MM.1S (cell line): ENCODE data around the gene METTL16.
A peak's percentile ranks its signal among the peaks of the same experiment; 100 is the strongest.

Source experiments
- DNase-seq: peaks from one replicate; pipeline ENCODE4 v3.0.0-alpha.2; 2015
- H2AFZ ChIP-seq: fragments of 300-600 bp; sonication (generic); 2 replicates; pipeline ENCODE4 v1.6.0; 2016; ENCODE audit warnings: antibody characterized with exemption, low read length
- H3F3A ChIP-seq: fragments of 300-600 bp; sonication (generic); 2 replicates; pipeline ENCODE4 v1.6.1; 2016; ENCODE audit warnings: mild to moderate bottlenecking, antibody characterized with exemption, low read length, moderate library complexity, mixed read lengths; ENCODE audit not compliant: insufficient read depth
- H3K27ac ChIP-seq: fragments of 300-600 bp; sonication (generic); 2 replicates; pipeline ENCODE4 v1.5.1; 2016; ENCODE audit warnings: mild to moderate bottlenecking, low read length
- H3K27me3 ChIP-seq: fragments of 300-600 bp; sonication (generic); replicated peaks from 2 replicates; pipeline ENCODE4 v1.6.0; 2016; ENCODE audit warnings: low read length; ENCODE audit not compliant: insufficient read depth
- H3K36me3 ChIP-seq: fragments of 300-600 bp; sonication (generic); replicated peaks from 2 replicates; pipeline ENCODE4 v1.6.1; 2016; ENCODE audit warnings: mild to moderate bottlenecking, low read length, mixed read lengths; ENCODE audit not compliant: insufficient read depth
- H3K4me1 ChIP-seq: fragments of 300-600 bp; sonication (generic); 2 replicates; pipeline ENCODE4 v1.6.1; 2016; ENCODE audit warnings: low read length, mixed read lengths
- H3K4me2 ChIP-seq: fragments of 300-600 bp; sonication (generic); 2 replicates; pipeline ENCODE4 v1.6.0; 2016; ENCODE audit warnings: low read depth, low read length
- H3K4me3 ChIP-seq: fragments of 300-600 bp; sonication (generic); 2 replicates; pipeline ENCODE4 v1.5.1; 2016; ENCODE audit warnings: low read length, mixed read lengths
- H3K79me2 ChIP-seq: fragments of 300-600 bp; sonication (generic); 2 replicates; pipeline ENCODE4 v1.6.1; 2016; ENCODE audit warnings: mixed run types, low read length, mixed read lengths
- H3K9ac ChIP-seq: fragments of 300-600 bp; sonication (generic); 2 replicates; pipeline ENCODE4 v1.6.1; 2016; ENCODE audit warnings: low read length, mixed read lengths
- H3K9me2 ChIP-seq: fragments of 300-600 bp; sonication (generic); replicated peaks from 2 replicates; pipeline ENCODE4 v1.6.1; 2016; ENCODE audit warnings: mild to moderate bottlenecking, low read length, mixed read lengths; ENCODE audit not compliant: insufficient read depth
- H3K9me3 ChIP-seq: fragments of 300-600 bp; sonication (generic); replicated peaks from 2 replicates; pipeline ENCODE4 v1.6.1; 2016; ENCODE audit warnings: mild to moderate bottlenecking, low read length, mixed read lengths; ENCODE audit not compliant: insufficient read depth
- H4K20me1 ChIP-seq: fragments of 300-600 bp; sonication (generic); 2 replicates; pipeline ENCODE4 v1.6.1; 2016; ENCODE audit warnings: mild to moderate bottlenecking, low read length, moderate library complexity, mixed read lengths; ENCODE audit not compliant: insufficient read depth
- EZH2 ChIP-seq: fragments of 300-600 bp; sonication (generic); optimal IDR thresholded peaks from 2 replicates; pipeline ENCODE3; 2017; ENCODE audit warnings: low read depth, mild to moderate bottlenecking, antibody characterized with exemption, low read length, mixed read lengths
- EZH2phosphoT487 ChIP-seq: fragments of 300-600 bp; sonication (generic); IDR thresholded peaks from 2 replicates; pipeline ENCODE4 v1.6.1; 2018; ENCODE audit warnings: antibody characterized with exemption, low read length
- TF ChIP-seq, protein P1 (sequence below): fragments of 300-600 bp; sonication (generic); IDR thresholded peaks from 2 replicates; pipeline ENCODE4 v1.5.1; 2016; ENCODE audit warnings: antibody characterized with exemption, low read length, mixed read lengths

The METTL16 gene

DNA sequence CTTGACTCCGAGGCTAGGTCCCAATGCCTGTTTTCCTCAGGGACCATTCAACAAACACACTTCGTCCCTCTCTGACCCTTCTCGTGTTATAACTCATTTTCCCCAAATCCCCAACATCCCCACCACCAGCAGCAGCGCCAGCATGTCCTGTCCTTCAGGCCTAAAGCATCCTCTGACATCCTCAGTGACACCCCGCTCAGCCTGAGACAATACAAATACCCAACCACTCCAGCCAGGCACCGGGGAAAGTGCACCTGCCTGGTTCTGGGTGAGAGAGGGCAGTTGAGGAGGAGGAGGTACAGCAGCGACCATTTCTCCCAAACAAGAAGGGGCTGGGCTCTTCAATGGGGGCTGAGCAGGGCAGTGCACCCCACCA, 115.5 kb downstream of the METTL16 start:
- peak overlapping the region; percentile 60 for H3K4me2 ChIP-seq
- TF ChIP-seq EZH2: no peak
- TF ChIP-seq, protein P1, sequence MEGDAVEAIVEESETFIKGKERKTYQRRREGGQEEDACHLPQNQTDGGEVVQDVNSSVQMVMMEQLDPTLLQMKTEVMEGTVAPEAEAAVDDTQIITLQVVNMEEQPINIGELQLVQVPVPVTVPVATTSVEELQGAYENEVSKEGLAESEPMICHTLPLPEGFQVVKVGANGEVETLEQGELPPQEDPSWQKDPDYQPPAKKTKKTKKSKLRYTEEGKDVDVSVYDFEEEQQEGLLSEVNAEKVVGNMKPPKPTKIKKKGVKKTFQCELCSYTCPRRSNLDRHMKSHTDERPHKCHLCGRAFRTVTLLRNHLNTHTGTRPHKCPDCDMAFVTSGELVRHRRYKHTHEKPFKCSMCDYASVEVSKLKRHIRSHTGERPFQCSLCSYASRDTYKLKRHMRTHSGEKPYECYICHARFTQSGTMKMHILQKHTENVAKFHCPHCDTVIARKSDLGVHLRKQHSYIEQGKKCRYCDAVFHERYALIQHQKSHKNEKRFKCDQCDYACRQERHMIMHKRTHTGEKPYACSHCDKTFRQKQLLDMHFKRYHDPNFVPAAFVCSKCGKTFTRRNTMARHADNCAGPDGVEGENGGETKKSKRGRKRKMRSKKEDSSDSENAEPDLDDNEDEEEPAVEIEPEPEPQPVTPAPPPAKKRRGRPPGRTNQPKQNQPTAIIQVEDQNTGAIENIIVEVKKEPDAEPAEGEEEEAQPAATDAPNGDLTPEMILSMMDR: no peak
- no peak for TF ChIP-seq EZH2phosphoT487
- peak overlapping the region; percentile 9; the same call in 1 of the 2 replicates for H3K4me3 ChIP-seq
- H3K27me3 ChIP-seq: no peaks in the 10 kb centered on the region
- no peaks in the 10 kb centered on the region for H3K36me3 ChIP-seq
- DNase-seq: no peak
- H3K9me2 ChIP-seq: no peaks in the 10 kb centered on the region
- peaks cover 8% of the 10 kb centered on the region for H3K4me1 ChIP-seq
- H3K9ac ChIP-seq: peak overlapping the region; percentile 27; the same call in 1 of the 2 replicates
- peaks cover 27% of the 10 kb centered on the region for H3F3A ChIP-seq
- no peak overlapping the region for H2AFZ ChIP-seq
- H3K79me2 ChIP-seq: peaks cover 63% of the 10 kb centered on the region
- no peaks in the 10 kb centered on the region for H4K20me1 ChIP-seq
- H3K9me3 ChIP-seq: no peaks in the 10 kb centered on the region
- peak overlapping the region; percentile 15; the same call in 1 of the 2 replicates for H3K27ac ChIP-seq

DNA sequence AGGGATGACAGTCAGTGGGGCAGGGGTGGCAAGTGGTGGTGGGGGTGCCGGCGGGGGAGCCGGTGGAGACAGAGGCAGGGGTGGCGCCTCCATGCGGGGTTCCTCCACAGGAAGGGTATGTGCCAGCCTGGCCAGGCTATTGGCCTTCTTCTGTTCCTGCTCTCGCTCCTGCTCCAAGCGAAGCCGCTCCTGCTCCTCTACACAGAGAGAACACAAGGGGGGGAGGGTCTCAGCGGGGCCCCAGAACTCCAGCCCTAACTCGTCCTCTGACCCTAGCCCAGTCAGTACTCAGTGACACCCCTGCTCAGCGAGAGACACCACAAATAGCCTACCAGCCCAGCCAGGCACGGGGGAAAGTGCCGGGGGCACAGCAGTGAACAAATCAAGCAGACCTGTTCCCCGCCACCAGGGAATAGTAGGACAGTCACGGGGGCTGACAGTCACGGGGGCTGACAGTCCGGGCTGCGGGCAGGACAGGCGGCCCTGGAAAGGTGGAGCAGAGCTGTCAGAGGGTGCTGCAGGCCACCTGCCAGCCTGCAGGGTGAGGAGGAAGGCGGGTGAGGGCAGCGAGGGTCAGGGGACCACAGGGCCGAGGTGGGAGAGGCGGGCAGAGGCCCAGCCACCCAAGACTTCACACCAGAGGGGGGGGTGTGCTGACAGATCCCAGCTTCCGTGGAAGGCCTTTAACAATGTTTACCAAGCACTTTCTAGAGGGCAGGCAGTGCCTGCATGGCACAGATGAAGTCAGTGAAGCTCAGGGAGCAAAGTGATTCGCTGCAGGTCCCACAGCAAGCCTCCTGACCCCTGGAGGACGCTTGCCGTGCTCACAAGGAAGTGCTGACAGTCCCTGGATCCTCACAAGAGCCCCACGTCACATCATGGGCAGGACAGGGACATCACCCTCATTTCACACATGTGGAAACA, 116.2 kb downstream of the METTL16 start:
- H3K4me1 ChIP-seq: peaks cover 9% of the 10 kb centered on the region

DNA sequence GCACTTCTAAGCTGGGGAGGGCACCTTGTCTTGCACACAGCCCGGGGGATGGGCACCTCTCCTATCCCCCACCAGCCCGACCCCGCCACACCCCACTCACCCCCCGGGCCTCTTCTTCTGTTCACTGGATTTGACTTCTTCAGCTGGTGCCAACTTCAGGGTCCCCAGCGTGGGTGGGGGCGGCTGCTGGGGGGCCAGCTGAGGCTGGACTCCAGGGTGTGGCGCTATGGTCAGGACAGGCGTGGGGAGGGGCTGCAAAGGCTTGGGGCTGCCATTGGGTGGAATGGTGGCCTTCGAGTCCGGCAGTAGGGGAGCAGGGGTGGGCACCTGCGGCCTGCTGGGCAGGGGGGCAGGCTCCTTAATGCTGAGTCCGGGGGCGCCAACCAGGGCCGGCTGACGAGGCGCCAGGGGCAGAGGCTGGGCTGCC, 116.9 kb downstream of the METTL16 start:
- Histone ChIP-seq H3K9me2 (no peaks in the 10 kb centered on the region), H3K4me3 (no peak overlapping the region), H3K9me3 (no peaks in the 10 kb centered on the region), H3K27ac (no peak overlapping the region), H3K9ac (no peak overlapping the region), H3K4me2 (no peak overlapping the region), H3K36me3 (no peaks in the 10 kb centered on the region), H2AFZ (no peak overlapping the region), H3F3A (peaks cover 20% of the 10 kb centered on the region), H3K4me1 (peaks cover 9% of the 10 kb centered on the region), H4K20me1 (no peaks in the 10 kb centered on the region), H3K27me3 (no peaks in the 10 kb centered on the region), H3K79me2 (peaks cover 70% of the 10 kb centered on the region)
- DNase-seq: no peak
- TF ChIP-seq, protein P1: no peak
- TF ChIP-seq EZH2phosphoT487: no peak
- no peak for TF ChIP-seq EZH2

More for the DNA sequence above, 116.2 kb downstream of the METTL16 start:
- TF ChIP-seq, protein P1: no peak
- no peak for TF ChIP-seq EZH2
- TF ChIP-seq EZH2phosphoT487: no peak
- Histone ChIP-seq H3F3A (peaks cover 25% of the 10 kb centered on the region), H3K36me3 (no peaks in the 10 kb centered on the region), H3K27me3 (no peaks in the 10 kb centered on the region), H3K4me3 (no peak overlapping the region), H3K79me2 (peaks cover 68% of the 10 kb centered on the region), H3K27ac (no peak overlapping the region), H3K9me2 (no peaks in the 10 kb centered on the region), H3K9ac (no peak overlapping the region), H4K20me1 (no peaks in the 10 kb centered on the region), H2AFZ (no peak overlapping the region), H3K9me3 (no peaks in the 10 kb centered on the region), H3K4me2 (peak overlapping the region; percentile 60; the same call in 1 of the 2 replicates)
- no peak for DNase-seq
